GM19468 (cell line): Measurements from ENCODE around the gene GABRB1.
"Not testable (repeated sequence)": the region's sequence is repeated elsewhere in the genome, so short reads cannot be mapped to it uniquely, and the experiment has no call there.

ENCODE experiments used
- ATAC-seq: cut with Tn5 transposase; IDR thresholded peaks from one replicate; pipeline ENCODE4 v1.9.1; 2021; ENCODE audit warnings: mild to moderate bottlenecking, moderate library complexity, moderate number of reproducible peaks; ENCODE audit not compliant: unreplicated experiment; ENCODE audit errors: extremely low read depth

GABRB1 gene

GRCh38 chr4:47270201-47270888 is 239.0 kb downstream of the GABRB1 start:
- ATAC-seq = no peak

- no peak for ATAC-seq
These were observed 239.9 kb downstream of the GABRB1 start for GRCh38 chr4:47271291-47271690.

- no peak for ATAC-seq
These were observed 243.5 kb downstream of the GABRB1 start for GRCh38 chr4:47274901-47275300.

GRCh38 chr4:47275595-47275994 is 244.2 kb downstream of the GABRB1 start:
- ATAC-seq = no peak

GRCh38 chr4:47278631-47279030 is 247.3 kb downstream of the GABRB1 start:
- ATAC-seq = no peak

- no peak for ATAC-seq
These were observed 256.4 kb downstream of the GABRB1 start for GRCh38 chr4:47287735-47288134.

GRCh38 chr4:47289805-47290204 is 258.4 kb downstream of the GABRB1 start:
- ATAC-seq = no peak

GRCh38 chr4:47290873-47291272 is 259.5 kb downstream of the GABRB1 start:
- not testable (repeated sequence) for ATAC-seq

GRCh38 chr4:47309165-47309564 is 277.8 kb downstream of the GABRB1 start:
- ATAC-seq = no peak

- ATAC-seq = no peak
These were observed 280.8 kb downstream of the GABRB1 start for GRCh38 chr4:47312170-47312569.

GRCh38 chr4:47313384-47313783 is 282.0 kb downstream of the GABRB1 start:
- ATAC-seq = no peak

- ATAC-seq = no peak
These were observed 284.0 kb downstream of the GABRB1 start for GRCh38 chr4:47315346-47315745.

- ATAC-seq = no peak
These were observed 294.7 kb downstream of the GABRB1 start for GRCh38 chr4:47326025-47326424.

GRCh38 chr4:47330866-47331265 is 299.5 kb downstream of the GABRB1 start:
- ATAC-seq = no peak

- ATAC-seq = no peak
These were observed 303.3 kb downstream of the GABRB1 start for GRCh38 chr4:47334652-47335051.

- no peak for ATAC-seq
These were observed 306.5 kb downstream of the GABRB1 start for GRCh38 chr4:47337893-47338292.

- no peak for ATAC-seq
These were observed 309.5 kb downstream of the GABRB1 start for GRCh38 chr4:47340914-47341313.

GRCh38 chr4:47342796-47343195 is 311.4 kb downstream of the GABRB1 start:
- no peak for ATAC-seq

- no peak for ATAC-seq
These were observed 318.0 kb downstream of the GABRB1 start for GRCh38 chr4:47349326-47349725.

GRCh38 chr4:47355568-47355967 is 324.2 kb downstream of the GABRB1 start:
- ATAC-seq = no peak

GRCh38 chr4:47359891-47360290 is 328.5 kb downstream of the GABRB1 start:
- no peak for ATAC-seq

- ATAC-seq = no peak
These were observed 336.4 kb downstream of the GABRB1 start for GRCh38 chr4:47367761-47368160.
